NCI-H2107 treated with DMSO at 0.1 percent for 48 hours (cell line): ENCODE results near the gene CEP85.
A peak's percentile ranks its signal among the peaks of the same experiment; 100 is the strongest.

Experiments used
- DNase-seq: peaks from one replicate; lab custom pipeline; 2025; ENCODE audit not compliant: unreplicated experiment; lab: John Stamatoyannopoulos, UW

Gene CEP85

GRCh38 chr1:26233903-26234643 is at the start of gene CEP85:
CEP85 (plus strand) TSS chr1:26234200; CDS start chr1:26239784, 5,584 bp downstream.
- peak; percentile 99 for DNase-seq

- DNase-seq: no peak
These were observed 49.1 kb upstream of the CEP85 start for GRCh38 chr1:26184883-26185282.

GRCh38 chr1:26187882-26188281 is 46.1 kb upstream of the CEP85 start:
- no peak for DNase-seq

- DNase-seq: no peak
These were observed 45.5 kb upstream of the CEP85 start for GRCh38 chr1:26188477-26188876.

GRCh38 chr1:26189331-26189730 is 44.7 kb upstream of the CEP85 start:
- DNase-seq: no peak

- DNase-seq: no peak
These were observed 44.2 kb upstream of the CEP85 start for GRCh38 chr1:26189751-26190275.

GRCh38 chr1:26190373-26190987 is 43.5 kb upstream of the CEP85 start, which contains the start of gene CATSPER4:
CATSPER4 (plus strand) TSS chr1:26190602; CDS start chr1:26190628, 26 bp downstream.
- DNase-seq: no peak

- no peak for DNase-seq
These were observed 42.3 kb upstream of the CEP85 start for GRCh38 chr1:26191739-26192138.

GRCh38 chr1:26195805-26196204 is 38.2 kb upstream of the CEP85 start:
- DNase-seq: no peak

GRCh38 chr1:26197301-26197700 is 36.7 kb upstream of the CEP85 start:
- DNase-seq: no peak

- no peak for DNase-seq
These were observed 36.2 kb upstream of the CEP85 start for GRCh38 chr1:26197813-26198212.

GRCh38 chr1:26200413-26200812 is 33.6 kb upstream of the CEP85 start:
- no peak for DNase-seq

GRCh38 chr1:26203642-26204318 is 30.2 kb upstream of the CEP85 start:
- no peak for DNase-seq

GRCh38 chr1:26210147-26210870 is 23.7 kb upstream of the CEP85 start:
- DNase-seq: no peak

GRCh38 chr1:26212726-26213125 is 21.3 kb upstream of the CEP85 start:
- no peak for DNase-seq

- DNase-seq: no peak
These were observed 20.6 kb upstream of the CEP85 start for GRCh38 chr1:26213335-26213905.

GRCh38 chr1:26215246-26215645 is 18.8 kb upstream of the CEP85 start:
- no peak for DNase-seq

GRCh38 chr1:26218906-26219494 is 15.0 kb upstream of the CEP85 start:
- peak; percentile 15 for DNase-seq

GRCh38 chr1:26220199-26220912 is 13.6 kb upstream of the CEP85 start:
- DNase-seq: no peak

GRCh38 chr1:26221094-26221493 is 12.9 kb upstream of the CEP85 start:
- DNase-seq: no peak
